HG03575 (cell line): ENCODE data around the gene CXCR5.

Experiments
- ATAC-seq: cut with Tn5 transposase; IDR thresholded peaks from one replicate; pipeline ENCODE4 v1.9.1; 2021; ENCODE audit not compliant: unreplicated experiment, insufficient number of reproducible peaks, low FRiP score; ENCODE audit errors: extremely low read depth

The CXCR5 gene

DNA sequence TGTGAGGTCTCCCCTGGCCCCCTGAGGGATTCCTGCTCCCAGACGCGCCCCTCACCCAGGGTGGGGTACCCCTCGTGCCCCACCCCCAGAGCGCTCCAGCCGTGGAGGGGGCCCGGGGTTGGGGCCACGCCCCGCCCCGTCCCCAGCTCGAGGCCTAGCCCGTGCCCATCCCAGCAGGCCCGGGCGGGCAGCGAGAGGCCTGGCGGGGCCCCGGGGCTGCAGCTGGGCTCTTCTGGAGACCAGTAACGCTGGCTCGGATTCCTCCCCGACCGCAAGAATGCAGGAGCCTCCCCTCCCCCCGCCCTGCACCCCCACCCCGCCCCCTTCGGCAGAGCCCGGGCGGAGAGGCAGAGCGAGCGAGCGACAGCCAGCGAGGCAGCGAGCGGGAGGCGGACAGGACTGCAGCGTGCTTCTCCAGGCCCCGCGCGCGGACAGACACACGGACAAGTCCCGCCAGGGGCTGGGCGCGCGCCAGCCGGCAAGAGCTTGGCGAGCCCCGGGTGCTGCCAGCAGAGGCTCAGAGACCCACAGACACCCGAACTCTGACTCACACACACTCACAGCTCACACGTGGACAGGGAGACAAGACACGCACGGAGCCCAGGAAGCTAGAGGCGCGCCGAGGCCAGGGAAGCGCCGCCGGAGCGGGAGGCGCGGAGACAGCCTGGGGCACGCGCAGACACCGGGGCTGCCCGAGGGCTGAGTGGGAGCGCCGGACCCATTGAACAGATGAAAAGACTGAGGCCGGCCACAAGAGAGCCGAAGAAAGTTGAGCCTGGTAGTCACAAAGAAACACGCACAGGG, 26.8 kb downstream of the CXCR5 start:
- no peak for ATAC-seq

DNA sequence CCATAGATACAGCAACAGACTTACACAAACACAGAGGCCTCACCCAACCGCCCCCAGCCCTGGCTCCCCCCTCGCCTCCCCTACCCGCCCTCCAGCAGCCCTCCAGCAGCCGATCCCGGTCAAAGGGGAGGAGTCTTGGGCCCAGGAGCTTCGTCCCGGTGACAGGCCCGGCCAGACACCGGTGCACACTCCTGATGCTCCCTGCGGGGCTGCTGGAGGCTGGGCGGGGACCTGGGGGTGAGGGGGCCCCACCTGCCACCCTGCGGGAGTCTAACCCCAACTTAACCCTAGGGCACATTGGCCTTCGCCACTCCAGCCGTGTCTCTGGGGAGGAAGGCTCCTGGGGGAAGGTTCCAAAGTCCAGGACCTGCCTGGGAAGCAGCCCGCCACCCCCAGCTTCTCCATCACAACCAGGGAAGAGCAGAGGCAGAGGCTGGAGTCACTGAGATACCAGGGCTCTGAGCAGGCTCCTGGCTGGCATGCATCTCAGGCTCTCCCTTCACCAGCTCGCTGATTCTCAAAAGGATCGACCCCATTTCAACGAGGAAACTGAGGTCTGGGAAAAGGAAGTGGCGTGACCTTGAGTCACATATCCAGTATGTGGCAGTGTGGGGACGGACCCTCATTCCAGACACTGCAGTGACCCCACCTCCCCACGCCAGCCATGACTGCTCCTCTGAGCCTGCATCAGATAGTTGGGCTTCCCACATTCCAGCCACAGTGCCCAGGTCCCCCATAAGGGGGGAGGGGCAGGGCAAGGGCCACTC, 27.6 kb downstream of the CXCR5 start:
- no peak for ATAC-seq

DNA sequence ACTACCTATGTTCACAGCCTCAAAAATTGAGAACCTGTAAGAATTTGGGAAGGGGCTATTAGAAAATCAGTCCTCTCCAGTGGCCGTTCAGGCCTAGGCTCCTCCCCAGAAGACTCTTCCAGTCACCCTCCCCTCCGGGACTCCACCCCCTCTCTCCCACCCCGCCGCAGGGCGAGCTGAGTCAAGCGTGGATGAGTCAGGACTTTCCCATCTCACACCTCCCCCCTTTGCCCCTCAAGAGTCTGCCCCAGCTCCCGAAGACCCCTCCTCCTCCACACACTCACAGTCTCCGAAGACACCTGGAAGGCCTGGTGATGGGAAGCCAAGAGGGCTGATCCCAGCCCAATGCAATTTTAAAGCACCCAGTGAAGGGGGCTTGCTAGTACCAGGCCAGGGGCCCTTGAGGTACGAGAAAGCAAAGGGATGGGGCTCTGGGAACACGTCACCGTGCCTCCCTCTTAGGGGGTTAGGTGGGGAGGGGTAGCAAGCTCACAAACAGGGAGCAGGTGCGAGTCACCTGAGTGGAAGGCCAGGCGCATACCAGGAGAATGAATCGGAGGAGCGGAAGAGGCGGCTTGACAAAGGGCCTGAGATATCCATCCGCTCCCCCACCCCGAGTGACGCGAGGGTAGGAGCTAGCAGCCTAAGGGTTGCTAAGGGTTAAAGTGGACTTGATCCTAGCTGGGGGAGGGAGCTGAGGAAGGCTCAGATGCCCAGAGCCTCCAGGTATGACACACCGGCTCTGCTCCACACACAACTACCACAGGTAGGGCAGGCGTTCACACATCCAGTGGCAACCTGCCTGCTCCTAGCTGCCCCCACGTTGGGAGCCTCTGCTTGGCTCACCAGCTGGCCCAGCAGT, 28.4 kb downstream of the CXCR5 start:
- no peak for ATAC-seq

DNA sequence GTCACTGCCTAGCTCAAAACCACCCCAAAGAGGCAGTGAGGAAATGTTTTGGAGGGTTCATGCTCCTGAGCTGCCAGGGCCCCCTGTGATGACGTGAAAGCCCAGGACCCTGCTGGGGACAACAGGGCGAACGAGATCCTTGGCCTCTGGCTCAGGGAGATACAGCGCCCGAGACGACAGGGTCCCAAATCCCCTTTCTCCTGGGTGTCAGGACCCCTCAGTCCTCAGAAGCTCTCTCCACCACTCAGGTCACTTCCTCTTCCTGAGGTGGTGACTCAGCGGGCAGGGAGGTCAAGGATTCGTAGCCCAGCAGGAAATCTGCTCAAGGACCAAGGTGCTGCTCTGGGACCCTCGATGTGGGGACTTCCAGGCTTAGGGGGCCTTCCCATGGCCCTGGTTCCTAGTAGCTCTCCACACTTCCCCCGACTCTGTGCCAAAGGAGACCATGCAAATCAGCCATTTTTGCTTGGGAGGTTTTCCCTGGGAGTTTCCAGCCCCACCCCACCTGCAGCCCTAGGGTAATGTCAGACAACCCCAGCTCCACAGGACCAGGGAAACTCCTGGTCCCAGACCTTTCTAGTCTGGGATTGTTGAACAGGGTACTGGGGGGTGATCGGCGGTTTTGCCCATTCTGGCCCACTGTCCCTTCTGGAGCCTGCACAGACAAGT, 29.2 kb downstream of the CXCR5 start:
- ATAC-seq, result no peak

DNA sequence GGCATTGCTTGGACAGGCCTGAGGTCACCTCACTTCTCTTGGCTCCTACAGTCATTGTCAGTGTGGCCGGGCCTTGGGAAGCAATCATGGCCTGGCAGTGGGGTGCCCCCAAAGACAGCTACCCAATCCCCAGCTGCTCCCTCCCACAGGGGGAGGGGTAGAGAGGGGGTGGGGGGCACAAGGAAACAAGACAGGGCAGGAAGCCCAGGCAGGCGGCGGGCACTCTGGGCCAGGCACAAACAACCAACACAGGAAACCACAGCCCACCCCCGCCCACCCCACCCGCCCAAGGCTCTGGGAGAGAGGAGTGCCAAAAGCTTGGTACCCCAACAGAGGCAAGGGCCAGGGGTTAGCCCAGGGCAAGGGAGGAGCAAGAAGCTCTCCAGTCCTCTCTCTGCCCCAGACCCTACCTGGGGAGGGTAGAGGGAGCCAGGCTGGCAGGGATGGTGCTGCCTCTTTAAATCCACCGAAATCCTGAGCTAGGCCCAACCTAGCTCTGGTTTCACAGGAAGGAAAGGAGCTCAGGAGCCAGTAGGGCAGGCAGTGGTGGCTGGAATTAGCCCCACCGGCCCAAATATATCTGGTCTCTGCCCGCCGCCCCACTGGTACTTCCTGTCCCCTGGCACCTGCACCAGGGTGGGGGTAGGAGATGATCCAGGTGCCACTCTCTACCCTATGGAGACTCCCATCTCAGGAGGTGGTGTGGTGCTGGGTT, 29.9 kb downstream of the CXCR5 start:
- no peak for ATAC-seq

DNA sequence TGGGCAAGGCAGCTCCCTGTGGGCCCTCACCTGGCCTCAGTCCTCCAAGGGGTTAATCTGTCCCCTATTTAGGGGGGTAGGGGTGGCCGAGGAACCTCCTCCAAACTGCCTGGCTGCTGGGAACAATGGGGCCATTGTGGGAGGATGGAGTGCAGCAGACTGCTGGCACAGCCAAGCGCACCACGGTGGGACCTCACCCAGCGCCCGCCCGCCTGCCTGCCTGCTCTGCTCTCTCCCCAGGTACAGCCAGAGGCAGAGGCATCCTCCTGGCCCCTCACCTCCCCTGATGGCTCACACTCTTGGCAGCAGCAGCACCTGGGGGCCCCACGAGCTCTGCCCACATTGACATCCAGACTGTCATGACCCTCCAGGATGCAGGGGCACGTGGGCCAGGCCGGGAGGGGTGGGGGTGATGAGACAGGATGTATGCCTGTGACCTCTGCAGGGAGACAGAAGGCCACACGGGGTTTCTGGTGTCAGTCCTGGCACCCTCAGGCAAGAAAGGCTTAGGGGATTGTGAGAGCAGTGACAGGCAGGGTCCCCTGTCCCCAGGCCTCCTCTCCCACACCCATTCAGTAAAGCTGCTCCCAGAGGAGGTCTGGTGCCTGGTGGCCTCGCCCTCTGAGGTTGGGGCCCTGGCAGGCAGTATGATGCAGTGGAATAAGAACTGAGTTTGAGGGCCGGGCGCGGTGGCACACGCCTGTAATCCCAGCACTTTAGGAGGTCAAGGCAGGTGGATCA, 30.7 kb downstream of the CXCR5 start:
- ATAC-seq, result no peak

DNA sequence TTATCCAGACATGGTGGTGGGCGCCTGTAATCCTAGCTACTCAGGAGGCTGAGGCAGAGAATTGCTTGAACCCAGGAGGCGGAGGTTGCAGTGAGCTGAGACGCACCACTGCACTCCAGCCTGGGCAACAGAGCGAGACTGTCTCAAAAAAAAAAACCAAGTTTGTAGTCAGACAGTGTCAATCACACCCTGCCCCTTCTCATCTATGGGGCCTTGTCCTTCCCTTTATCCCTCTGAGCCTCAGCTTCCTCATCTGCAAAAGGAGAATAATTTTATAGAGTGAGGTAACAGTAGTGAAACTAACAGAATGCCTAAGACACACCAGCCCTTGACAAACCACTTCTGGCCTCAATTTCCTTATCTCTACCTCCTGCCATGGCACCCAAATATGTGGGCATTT, 31.3 kb downstream of the CXCR5 start:
- no peak for ATAC-seq

DNA sequence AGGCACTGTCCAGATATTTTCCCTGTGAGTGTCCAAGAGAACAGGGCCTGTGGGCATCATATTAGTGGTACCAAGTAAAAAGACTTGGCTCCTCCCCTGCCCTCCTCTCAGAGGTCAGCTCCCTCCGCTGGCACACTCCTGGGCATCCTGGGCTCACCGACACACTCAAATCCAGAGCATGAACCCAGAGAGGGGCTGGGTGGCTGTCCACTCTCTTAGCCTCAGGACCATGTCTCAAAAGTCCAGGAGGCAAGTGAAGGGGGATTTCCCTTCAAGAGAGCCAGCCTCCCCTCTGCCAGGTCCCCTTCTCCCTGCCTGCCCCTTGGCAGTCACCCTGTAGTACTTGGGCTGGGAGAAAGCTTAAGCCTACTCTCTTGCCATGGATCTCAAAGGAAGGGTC, 31.7 kb downstream of the CXCR5 start:
- no peak for ATAC-seq

DNA sequence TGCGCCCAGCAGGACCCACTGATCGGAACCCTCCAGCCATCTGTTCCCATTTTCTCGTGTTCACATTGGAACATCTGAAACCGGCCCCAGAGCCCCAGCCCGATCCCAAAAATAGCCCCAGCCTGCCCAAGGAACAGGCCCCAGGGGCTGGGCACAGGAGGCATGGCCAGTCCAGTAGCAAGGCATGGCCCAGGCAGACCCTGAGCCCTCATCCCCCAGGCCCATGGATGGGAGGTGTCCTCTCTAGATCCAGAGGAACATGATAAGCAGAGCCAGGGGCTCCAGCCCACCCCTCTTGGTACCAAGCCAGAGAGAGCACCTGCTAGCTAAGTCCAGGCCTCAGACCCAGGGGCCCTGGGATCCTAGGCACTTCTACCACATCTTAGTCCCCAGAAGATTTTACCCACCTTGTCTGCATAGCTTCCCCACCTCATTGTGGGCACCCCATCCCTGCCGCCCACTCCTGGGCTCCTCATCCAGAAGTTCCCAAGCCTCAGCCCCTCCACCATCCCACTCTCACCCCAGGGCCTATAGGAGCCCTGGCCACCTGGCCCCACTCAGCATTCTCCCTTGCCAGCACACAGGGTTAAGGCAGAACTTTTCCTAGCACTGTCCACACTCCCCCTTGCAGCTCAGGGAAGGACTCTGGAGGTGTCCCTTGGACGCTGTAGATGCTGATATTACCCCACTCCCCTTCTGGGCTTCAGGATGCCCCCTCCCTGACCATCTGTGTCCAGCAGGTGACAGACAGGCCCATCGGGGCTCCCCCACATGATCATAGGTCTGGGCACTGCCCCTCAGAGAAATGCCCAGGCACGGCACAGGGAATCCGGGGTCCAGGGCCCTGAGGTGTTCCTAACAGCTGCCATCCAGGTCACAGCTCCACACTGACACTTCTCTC, 32.5 kb downstream of the CXCR5 start:
- ATAC-seq, result no peak

DNA sequence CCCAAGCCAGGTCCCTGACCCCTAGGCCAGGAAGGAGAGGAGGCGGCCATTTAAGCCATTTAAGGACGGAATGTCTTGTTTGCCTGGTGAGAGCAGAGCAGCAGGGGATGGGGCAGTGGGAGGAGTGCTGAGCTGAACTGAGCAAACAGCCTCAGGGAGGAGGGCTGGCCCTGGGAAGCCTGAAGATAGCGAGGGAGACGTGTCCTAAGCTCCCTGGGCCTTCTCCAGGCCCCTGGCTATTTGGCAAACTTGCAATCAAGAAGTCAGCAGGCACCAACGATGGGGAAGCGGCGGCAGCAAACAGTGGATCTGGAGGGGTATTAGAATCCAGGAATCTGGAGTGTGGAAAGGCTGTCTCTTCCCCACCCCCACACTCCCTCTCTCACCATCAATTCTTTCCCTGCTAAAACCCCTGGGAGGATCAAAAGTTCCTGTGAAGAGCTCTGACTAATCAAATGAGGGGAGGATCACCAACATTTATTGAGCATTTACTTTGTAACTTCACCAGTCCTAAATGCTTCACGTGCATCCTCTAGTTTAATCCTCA, 33.2 kb downstream of the CXCR5 start:
- ATAC-seq, result no peak

DNA sequence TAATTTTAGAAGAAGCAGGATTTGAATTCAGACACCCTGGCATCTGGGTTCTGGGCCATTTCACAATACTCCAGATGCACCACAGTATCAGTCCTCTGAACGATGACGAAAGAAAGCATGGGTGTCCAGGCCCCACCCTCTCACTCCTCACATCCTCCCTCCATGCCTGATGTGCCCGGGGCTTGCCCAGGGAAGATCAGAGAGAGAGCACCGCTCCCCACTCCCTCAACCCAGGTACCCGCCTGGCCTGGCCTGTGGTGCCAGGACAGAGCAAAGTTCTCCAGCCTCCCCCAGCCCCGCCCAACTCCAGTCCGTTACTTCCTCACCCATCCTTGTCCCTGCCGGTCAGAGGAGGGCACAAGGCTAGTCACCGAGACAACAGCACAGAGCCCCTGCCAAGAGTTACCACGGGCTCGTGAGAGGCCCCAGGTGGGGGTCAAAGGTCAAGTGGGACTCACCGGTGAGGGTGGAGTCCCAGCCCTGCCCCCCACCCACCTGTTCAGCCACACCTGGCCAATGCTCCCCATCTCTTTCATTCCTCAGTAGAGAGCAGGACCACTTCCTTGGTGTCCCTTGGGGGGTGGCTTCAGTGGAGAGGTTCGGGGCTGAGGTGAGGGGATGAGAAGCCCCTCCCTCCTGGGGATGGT, 33.9 kb downstream of the CXCR5 start:
- ATAC-seq, result no peak

DNA sequence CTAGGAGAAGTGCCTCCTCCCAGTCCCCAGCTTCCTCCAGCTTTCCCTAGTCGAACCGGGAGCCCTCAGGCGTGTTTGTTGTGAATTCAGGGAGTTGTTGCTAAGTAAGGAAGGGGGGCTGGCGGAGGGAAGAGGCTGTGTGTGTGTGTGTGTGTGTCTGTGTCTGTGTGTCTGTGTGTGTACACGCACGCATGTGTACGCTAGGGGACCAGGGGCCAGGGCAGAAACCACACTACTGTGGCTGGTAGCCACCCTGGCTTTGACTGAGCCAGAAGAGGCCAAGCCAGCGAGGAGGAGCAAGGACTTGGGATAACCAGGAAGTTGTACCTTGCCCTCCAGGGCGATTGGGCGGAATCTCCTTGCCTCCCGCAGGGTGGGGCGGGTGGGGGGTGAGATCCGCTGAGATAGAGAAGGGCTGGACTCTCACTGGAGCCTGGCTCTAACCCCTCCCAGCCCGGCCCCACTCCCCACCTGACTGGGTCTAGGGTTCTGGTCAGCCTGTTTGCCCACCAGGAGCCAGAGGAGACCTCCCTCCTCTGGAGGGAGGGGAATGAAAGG, 34.5 kb downstream of the CXCR5 start:
- ATAC-seq, result no peak

DNA sequence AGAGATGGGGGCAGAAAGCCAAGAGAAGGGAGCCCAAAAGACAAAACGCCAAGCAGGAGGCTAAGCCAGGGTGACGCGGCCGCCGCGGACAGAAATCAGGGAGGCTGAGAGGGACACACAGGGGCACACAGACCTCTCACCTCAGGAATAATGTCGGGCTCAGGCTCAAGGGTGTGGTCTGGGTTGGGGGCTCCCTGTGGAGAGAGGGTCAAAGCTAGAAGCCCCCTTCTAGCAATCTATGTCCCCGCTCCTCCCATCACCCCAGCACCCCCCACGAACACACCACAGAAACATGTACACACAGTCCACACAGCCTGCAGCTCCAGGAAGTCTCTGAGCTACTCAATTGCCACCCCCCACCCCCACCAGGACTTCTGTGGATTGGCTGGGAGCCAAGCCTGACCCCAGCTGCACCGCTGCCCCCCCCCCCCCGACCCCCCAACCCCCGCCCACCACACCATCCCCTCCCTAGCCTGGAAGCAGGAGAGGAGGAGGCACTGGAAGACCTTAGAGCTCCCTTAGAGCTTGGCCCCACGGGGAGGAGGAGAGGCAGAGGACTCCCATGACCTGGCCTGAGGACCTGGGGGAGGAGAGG, 35.1 kb downstream of the CXCR5 start:
- no peak for ATAC-seq

DNA sequence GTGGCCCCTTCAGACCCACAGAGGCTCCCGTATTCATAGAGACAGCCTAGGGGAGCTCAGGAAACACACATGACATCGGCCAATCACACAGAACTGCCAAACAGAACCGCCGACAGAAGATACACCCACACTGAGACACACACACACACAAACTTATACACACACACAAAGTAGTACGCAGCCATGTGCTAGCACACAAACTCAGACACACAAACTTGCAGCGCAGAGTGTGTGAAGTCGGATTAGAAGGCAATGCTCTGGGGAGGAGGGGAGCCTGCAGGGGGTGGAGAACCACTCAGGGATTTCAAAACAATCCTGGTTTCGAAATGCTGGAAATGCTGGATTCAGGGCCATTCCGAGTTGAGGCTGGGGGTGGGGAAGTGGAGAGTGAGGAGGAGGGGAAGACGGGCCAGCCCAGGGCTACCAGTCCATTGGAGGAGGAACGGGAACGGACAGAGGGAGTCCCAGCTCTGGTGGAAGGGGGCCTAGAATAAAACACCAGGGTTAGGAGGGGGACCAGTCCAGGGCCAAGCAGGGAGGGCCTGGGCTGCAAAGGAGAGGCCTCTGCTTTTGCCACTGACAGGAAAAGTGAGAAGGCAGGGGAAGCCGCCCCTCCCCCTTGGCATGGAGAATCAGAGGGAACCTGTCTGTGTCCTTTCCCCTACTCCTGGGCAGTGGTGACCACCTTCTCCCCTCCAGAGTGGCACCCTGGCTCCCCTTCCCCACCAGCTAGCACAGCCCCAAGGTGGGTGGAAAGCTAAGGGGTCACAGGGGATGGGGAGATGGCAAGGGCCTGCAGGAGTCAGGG, 37.6 kb downstream of the CXCR5 start:
- no peak for ATAC-seq
